GM23248 (cell line): ENCODE results near the gene CATSPER2. TPM values are rescaled to one million over a fixed set of nuclear protein-coding genes. Genes with fewer than 3 reads are reported as not detected.
"Not testable (repeated sequence)": the region's sequence is repeated elsewhere in the genome, so short reads cannot be mapped to it uniquely, and the experiment has no call there.

Experiments used
- DNase-seq: peaks from one replicate; pipeline ENCODE4 v3.0.0-alpha.2; 2015
- H2AFZ ChIP-seq: fragments of 200-600 bp; sonication (generic); 2 replicates; pipeline ENCODE4 v1.6.1; 2016; ENCODE audit warnings: antibody characterized with exemption
- H3F3A ChIP-seq: fragments of 200-600 bp; sonication (generic); 2 replicates; pipeline ENCODE4 v1.6.1; 2016; ENCODE audit warnings: mild to moderate bottlenecking, antibody characterized with exemption, mixed run types; ENCODE audit not compliant: insufficient read depth
- H3K27ac ChIP-seq: fragments of 200-600 bp; sonication (generic); 2 replicates; pipeline ENCODE4 v1.5.1; 2016; ENCODE audit warnings: mild to moderate bottlenecking
- H3K27me3 ChIP-seq: fragments of 200-600 bp; sonication (generic); replicated peaks from 2 replicates; pipeline ENCODE4 v1.6.1; 2016; ENCODE audit warnings: mild to moderate bottlenecking; ENCODE audit not compliant: insufficient read depth
- H3K36me3 ChIP-seq: fragments of 200-600 bp; sonication (generic); 2 replicates; pipeline ENCODE4 v1.6.1; 2016; ENCODE audit warnings: low read depth, mild to moderate bottlenecking
- H3K4me1 ChIP-seq: fragments of 200-600 bp; sonication (generic); 2 replicates; pipeline ENCODE4 v1.6.1; 2016; ENCODE audit warnings: mild to moderate bottlenecking; ENCODE audit not compliant: insufficient read depth
- H3K4me2 ChIP-seq: fragments of 200-600 bp; sonication (generic); one replicate; pipeline ENCODE4 v1.6.1; 2016; ENCODE audit warnings: mild to moderate bottlenecking; ENCODE audit not compliant: unreplicated experiment
- H3K4me3 ChIP-seq: fragments of 200-600 bp; sonication (generic); 2 replicates; pipeline ENCODE4 v1.5.1; 2016; ENCODE audit warnings: mild to moderate bottlenecking
- H3K79me2 ChIP-seq: fragments of 200-600 bp; sonication (generic); 2 replicates; pipeline ENCODE4 v1.6.1; 2016; ENCODE audit warnings: mild to moderate bottlenecking; ENCODE audit not compliant: insufficient read depth
- H3K9ac ChIP-seq: fragments of 200-600 bp; sonication (generic); 2 replicates; pipeline ENCODE4 v1.6.1; 2016; ENCODE audit warnings: mild to moderate bottlenecking
- H3K9me2 ChIP-seq: fragments of 200-600 bp; sonication (generic); 2 replicates; pipeline ENCODE4 v1.6.1; 2016; ENCODE audit warnings: mixed run types, mild to moderate bottlenecking, moderate library complexity; ENCODE audit not compliant: insufficient read depth
- H3K9me3 ChIP-seq: fragments of 200-600 bp; sonication (generic); one replicate; pipeline ENCODE4 v1.6.1; 2017; ENCODE audit warnings: low read depth
- H4K20me1 ChIP-seq: fragments of 200-600 bp; sonication (generic); 2 replicates; pipeline ENCODE4 v1.6.0; 2016; ENCODE audit not compliant: insufficient read depth
- WGBS, 2 experiments: methylation state at CpG; one replicate each; pipeline ENCODE4 v1.1.6; 2015 to 2017; ENCODE audit warnings: low lambda C conversion rate in 2 of 2, low coverage in 1 of 2; ENCODE audit errors: missing lambda C conversion rate in 2 of 2; 5-methylcytosine and 5-hydroxymethylcytosine counted together
- in situ Hi-C: fragments of 300-500 bp; cut with MboI; formaldehyde crosslinking; loops from 2 replicates; pipeline ENCODE4 v1.15.0; 2020
- polyA plus RNA-seq: library from polyadenylated mRNA; unstranded; fragments of >200 nt; fragmentation: Nextera tagmentation; extraction: Ambion mirVana; gene quantifications from 2 replicates; pipeline ENCODE4 v1.2.1, GENCODE V29; 2016
- small RNA-seq: library from RNA; depleted of rRNA; stranded (forward); fragments of <200 nt; gene quantifications from one replicate; pipeline ENCODE3, GENCODE V24; 2014; ENCODE audit warnings: low read depth, low replicate concordance
- total RNA-seq: library from RNA; depleted of rRNA; stranded (reverse); fragments of >200 nt; shearing (Covaris generic); gene quantifications from 2 replicates; pipeline ENCODE4 v1.2.3, GENCODE V29; 2014; rRNA removed

The CATSPER2 gene
- total and polyA plus RNA-seq, 2 experiments from 2014 or later, result 1.7 TPM; not detected in 1

DNA sequence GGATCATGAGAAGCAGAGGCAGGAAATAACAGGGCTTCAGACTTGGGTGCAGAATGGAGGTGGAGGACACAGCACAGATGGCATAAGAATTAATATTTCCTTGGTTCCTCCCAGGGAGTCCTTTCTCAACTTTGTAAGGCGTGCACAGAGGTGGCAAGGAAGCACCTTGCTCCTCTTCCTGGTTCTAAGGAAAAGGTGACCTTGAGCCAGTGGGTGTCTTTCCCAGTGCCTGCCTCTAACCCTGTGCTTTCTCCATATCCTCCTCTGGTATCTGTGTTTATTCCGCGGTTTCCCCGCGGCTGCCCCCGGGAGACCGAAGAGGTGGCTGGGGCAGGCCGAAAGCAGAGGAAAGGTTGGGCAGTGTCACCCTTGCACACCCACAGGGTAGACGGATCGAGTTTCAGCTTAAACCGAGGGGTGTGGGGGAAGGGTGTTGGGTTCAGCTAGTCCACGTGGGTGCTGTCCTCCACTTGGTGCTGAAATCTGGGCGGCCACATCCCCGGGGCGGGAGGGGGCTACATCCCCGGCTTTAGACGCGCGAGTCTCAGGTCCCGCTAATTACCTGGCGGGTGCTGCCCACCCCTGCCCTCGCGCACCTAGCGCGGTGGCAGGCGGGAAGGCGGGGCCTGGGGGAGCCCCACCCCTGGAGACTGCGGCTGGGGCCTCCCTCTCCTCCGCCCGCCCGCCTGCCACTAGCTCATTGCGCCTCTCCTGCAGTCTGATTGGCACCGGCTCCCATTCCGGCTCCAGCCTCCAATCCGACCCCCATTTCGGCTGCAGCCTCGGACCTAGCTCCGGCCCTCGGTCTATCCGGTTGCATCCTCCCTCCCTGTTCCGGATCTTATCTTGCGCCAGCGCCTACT is 55.1 kb downstream of the CATSPER2 start, which contains the start of gene CKMT1B:
Gene CKMT1B (plus strand): TSS at position 700 of the 863 bp plus-strand sequence. CDS start 192 bp downstream, outside the sequence.
- H3K9me2 ChIP-seq, H3K79me2 ChIP-seq, H3K4me1 ChIP-seq, in situ Hi-C loops, H3K4me3 ChIP-seq, H3F3A ChIP-seq, H3K9ac ChIP-seq, H3K27ac ChIP-seq, DNase-seq, H3K9me3 ChIP-seq, H3K4me2 ChIP-seq, H2AFZ ChIP-seq, H3K27me3 ChIP-seq, H4K20me1 ChIP-seq, H3K36me3 ChIP-seq: not testable (repeated sequence)
- whole genome bisulfite sequencing, 2 experiments, result no CpG with 5 or more reads among the region's 43 CpGs

DNA sequence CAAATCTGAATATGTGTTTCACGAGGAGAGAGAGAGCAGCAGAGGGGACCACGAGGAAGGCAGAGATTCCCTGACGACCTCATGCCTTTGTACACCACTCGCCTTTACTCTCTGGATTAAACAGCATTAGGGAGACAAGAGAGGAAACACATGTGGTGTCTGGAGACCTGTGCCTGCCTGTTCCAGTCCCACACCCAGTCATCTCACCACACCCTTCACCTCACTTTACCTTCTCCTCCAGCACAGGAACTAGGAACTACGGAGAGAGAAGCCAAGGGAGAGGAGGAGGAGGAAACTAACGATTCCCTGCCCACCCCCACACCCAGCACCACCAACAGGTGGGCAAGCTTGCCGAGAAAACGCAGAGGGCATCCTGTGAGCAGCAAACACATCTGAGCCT is 55.8 kb downstream of the CATSPER2 start:
- DNase-seq, H3K4me1 ChIP-seq, H3K9ac ChIP-seq, H4K20me1 ChIP-seq, H2AFZ ChIP-seq, H3F3A ChIP-seq, H3K27ac ChIP-seq, H3K4me3 ChIP-seq, H3K9me2 ChIP-seq, in situ Hi-C loops, H3K79me2 ChIP-seq, H3K27me3 ChIP-seq, H3K9me3 ChIP-seq, H3K36me3 ChIP-seq, H3K4me2 ChIP-seq: not testable (repeated sequence)
- 0 to 3% methylated on average over 4 of the region's 8 CpGs for WGBS, 2 experiments

DNA sequence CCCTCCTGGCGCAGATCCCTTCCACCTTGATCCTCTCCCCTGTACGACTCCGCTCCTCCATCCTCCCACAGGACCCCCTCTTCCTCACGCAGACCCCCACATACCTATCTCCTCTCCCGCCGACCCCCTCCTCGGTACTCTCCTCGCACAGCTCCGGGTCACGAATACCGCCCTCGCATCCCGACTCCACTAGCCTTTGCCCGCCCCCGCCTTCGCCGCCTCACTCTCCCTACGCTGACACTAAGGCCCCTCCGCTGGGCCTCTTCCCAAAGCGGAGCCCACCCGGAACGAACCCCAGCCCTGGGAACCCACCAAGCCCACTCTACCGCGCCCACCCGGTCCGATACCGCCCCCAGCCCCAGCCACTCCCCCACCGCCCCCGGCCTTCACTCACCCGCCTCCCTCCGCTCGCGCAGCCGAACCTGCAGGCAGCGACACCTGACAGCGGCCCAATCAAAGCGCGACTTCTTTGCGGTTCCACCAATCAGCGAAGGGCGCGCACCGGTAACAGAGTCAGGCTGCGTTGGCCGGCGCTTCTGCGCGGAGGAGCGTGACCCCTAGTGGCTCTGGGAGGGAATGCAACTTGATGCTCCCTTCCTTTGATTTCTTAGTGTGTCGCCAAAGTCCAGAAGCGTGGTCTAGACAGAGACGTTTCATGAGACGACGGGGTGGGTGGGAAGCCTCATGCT is 58.7 kb downstream of the CATSPER2 start, which contains the start of gene PPIP5K1:
Gene PPIP5K1 (minus strand): TSS at position 431 of the 689 bp plus-strand sequence. CDS start 5,704 bp downstream, outside the sequence.
- H3K9me3 ChIP-seq, H3K79me2 ChIP-seq, H4K20me1 ChIP-seq, H3K4me3 ChIP-seq, H3K9ac ChIP-seq, DNase-seq, H2AFZ ChIP-seq, H3K27ac ChIP-seq, H3F3A ChIP-seq, H3K27me3 ChIP-seq, H3K9me2 ChIP-seq, H3K36me3 ChIP-seq, H3K4me2 ChIP-seq, H3K4me1 ChIP-seq, in situ Hi-C loops: not testable (repeated sequence)
- no CpG with 5 or more reads among the region's 54 CpGs for WGBS, 2 experiments

Small RNA genes lying within 50 kb of the gene (small RNA-seq; reads per million reads assigned to genes)
- gene PDIA3P2 (not detected), gene RNU6-554P (not detected), gene RNU6-610P (not detected)

Other genes with a start within 250 kb of the CATSPER2 start
- 46.4 and 56.8 TPM in 2 replicates for gene TP53BP1, start 155.7 kb downstream of the CATSPER2 start, total RNA-seq
- gene TP53BP1, start 155.7 kb downstream of the CATSPER2 start, polyA plus RNA-seq, result 20.1 and 20.4 TPM in 2 replicates
- 61.9 and 62.2 TPM in 2 replicates for gene MAP1A, start 131.2 kb downstream of the CATSPER2 start, total RNA-seq
- 30.3 and 31.5 TPM in 2 replicates for gene MAP1A, start 131.2 kb downstream of the CATSPER2 start, polyA plus RNA-seq
- 8.0 and 13.1 TPM in 2 replicates for gene PPIP5K1, start 58.6 kb downstream of the CATSPER2 start, total RNA-seq
- 7.0 and 8.2 TPM in 2 replicates for gene PPIP5K1, start 58.6 kb downstream of the CATSPER2 start, polyA plus RNA-seq
- gene CKMT1B, start 54.8 kb downstream of the CATSPER2 start, total RNA-seq, result not detected in 2 replicates
- not detected in 2 replicates for gene CKMT1B, start 54.8 kb downstream of the CATSPER2 start, polyA plus RNA-seq
- under 0.01 TPM in 1 of 2 replicates, not detected in the other for gene STRC, start 30.0 kb downstream of the CATSPER2 start, total RNA-seq
- gene STRC, start 30.0 kb downstream of the CATSPER2 start, polyA plus RNA-seq, result 0.08 TPM in 1 of 2 replicates, not detected in the other
- gene CKMT1A, start 45.0 kb upstream of the CATSPER2 start, total RNA-seq, result not detected in 2 replicates
- gene CKMT1A, start 45.0 kb upstream of the CATSPER2 start, polyA plus RNA-seq, result not detected in 2 replicates
- 215 and 224 TPM in 2 replicates for gene PDIA3, start 97.6 kb upstream of the CATSPER2 start, total RNA-seq
- 1,087 and 1,111 TPM in 2 replicates for gene PDIA3, start 97.6 kb upstream of the CATSPER2 start, polyA plus RNA-seq
- gene ELL3, start 128.1 kb upstream of the CATSPER2 start, total RNA-seq, result 5.2 and 6.4 TPM in 2 replicates
- gene ELL3, start 128.1 kb upstream of the CATSPER2 start, polyA plus RNA-seq, result 1.4 and 1.5 TPM in 2 replicates
- 996 and 1,573 TPM in 2 replicates for gene SERF2, start 143.5 kb upstream of the CATSPER2 start, total RNA-seq
- gene SERF2, start 143.5 kb upstream of the CATSPER2 start, polyA plus RNA-seq, result 3,240 and 3,311 TPM in 2 replicates
- not detected in 2 replicates for gene SERINC4, start 151.4 kb upstream of the CATSPER2 start, total RNA-seq
- gene SERINC4, start 151.4 kb upstream of the CATSPER2 start, polyA plus RNA-seq, result not detected in 2 replicates
- 0.76 and 8.2 TPM in 2 replicates for gene HYPK, start 151.8 kb upstream of the CATSPER2 start, total RNA-seq
- gene HYPK, start 151.8 kb upstream of the CATSPER2 start, polyA plus RNA-seq, result 14.0 and 19.9 TPM in 2 replicates
- 14.4 and 24.6 TPM in 2 replicates for gene MFAP1, start 175.8 kb upstream of the CATSPER2 start, total RNA-seq
- 30.2 and 33.1 TPM in 2 replicates for gene MFAP1, start 175.8 kb upstream of the CATSPER2 start, polyA plus RNA-seq
- 9.0 and 11.3 TPM in 2 replicates for gene WDR76, start 178.2 kb upstream of the CATSPER2 start, total RNA-seq
- gene WDR76, start 178.2 kb upstream of the CATSPER2 start, polyA plus RNA-seq, result 4.1 and 5.3 TPM in 2 replicates